Measurements from ENCODE around the gene GATA1. TPM values are rescaled to one million over a fixed set of nuclear protein-coding genes. Genes with fewer than 3 reads are reported as not detected.

The GATA1 gene
- total RNA-seq, 2 experiments from 2014 or later: not detected

- no peaks in the 10 kb centered on the region for H3K27me3 Mint-ChIP-seq
- ATAC-seq (ENCODE audit: poor library complexity) (no peak), DNase-seq (no peak)
- no peaks in the 10 kb centered on the region for H3K36me3 Mint-ChIP-seq (ENCODE audit: low read depth)
- Histone ChIP-seq H3K27me3 (ENCODE audit: control insufficient read depth in 1 of 2, insufficient read depth in 2 of 2, low read length in 2 of 2) (no peaks in the 10 kb centered on the region), H3K4me1 (ENCODE audit: insufficient read depth, low read length) (no peaks in the 10 kb centered on the region), H3K9me3 (ENCODE audit: control insufficient read depth in 1 of 2, insufficient read depth in 1 of 2, low read length in 2 of 2) (no peaks in the 10 kb centered on the region), H3K27ac (ENCODE audit: low read depth in 1 of 2, low read length in 2 of 2) (no peak overlapping the region), H3K36me3 (ENCODE audit: insufficient read depth, low read length) (no peaks in the 10 kb centered on the region), H3K4me3 (ENCODE audit: low read length) (no peak overlapping the region)
- no peaks in the 10 kb centered on the region for H3K9me3 Mint-ChIP-seq
- no peak overlapping the region for H3K27ac Mint-ChIP-seq
- TF ChIP-seq CTCF (IDR thresholded peaks at IDR 0.05): no peak
- intact Hi-C loops (cut with DNase I, micrococcal nuclease): loop anchor here in 1 of 2 experiments (5.0 kb wide), 1 partner anchor 40 kb away; no protein-coding TSS in a partner anchor
- H3K4me1 Mint-ChIP-seq (ENCODE audit: low read depth): no peaks in the 10 kb centered on the region
- ChIA-PET POLR2A (no interaction called here), CTCF (no interaction called here)
- no peak overlapping the region for H3K4me3 Mint-ChIP-seq
These were observed 33.9 kb upstream of the GATA1 start for GRCh38 chrX:48752498-48752897.

- intact Hi-C loops (cut with DNase I, micrococcal nuclease): loop anchor here in 1 of 2 experiments (5.0 kb wide), 1 partner anchor 39 kb away; no protein-coding TSS in a partner anchor
- ATAC-seq (ENCODE audit: poor library complexity): no peak
- H3K9me3 Mint-ChIP-seq: no peaks in the 10 kb centered on the region
These were observed 32.6 kb upstream of the GATA1 start for GRCh38 chrX:48753708-48754228.

GRCh38 chrX:48754238-48754637 is 32.2 kb upstream of the GATA1 start:
- TF ChIP-seq CTCF (IDR thresholded peaks at IDR 0.05): no peak
- POLR2A ChIA-PET: no interaction called here

More at GRCh38 chrX:48753708-48754228, 32.6 kb upstream of the GATA1 start:
- Histone ChIP-seq H3K4me1 (ENCODE audit: insufficient read depth, low read length) (no peaks in the 10 kb centered on the region), H3K9me3 (ENCODE audit: control insufficient read depth in 1 of 2, insufficient read depth in 1 of 2, low read length in 2 of 2) (no peaks in the 10 kb centered on the region), H3K27ac (ENCODE audit: low read depth in 1 of 2, low read length in 2 of 2) (no peak overlapping the region), H3K36me3 (ENCODE audit: insufficient read depth, low read length) (no peaks in the 10 kb centered on the region), H3K4me3 (ENCODE audit: low read length) (no peak overlapping the region), H3K27me3 (ENCODE audit: control insufficient read depth in 1 of 2, insufficient read depth in 2 of 2, low read length in 2 of 2) (no peaks in the 10 kb centered on the region)
- no peak for DNase-seq
- TF ChIP-seq CTCF (IDR thresholded peaks at IDR 0.05): no peak
- CTCF ChIA-PET: no interaction called here
- POLR2A ChIA-PET: no interaction called here
- H3K27ac Mint-ChIP-seq: no peak overlapping the region
- no peak overlapping the region for H3K4me3 Mint-ChIP-seq
- H3K4me1 Mint-ChIP-seq (ENCODE audit: low read depth): no peaks in the 10 kb centered on the region
- H3K36me3 Mint-ChIP-seq (ENCODE audit: low read depth): no peaks in the 10 kb centered on the region
- H3K27me3 Mint-ChIP-seq: no peaks in the 10 kb centered on the region

More at GRCh38 chrX:48754238-48754637, 32.2 kb upstream of the GATA1 start:
- Mint-ChIP-seq H3K4me1 (ENCODE audit: low read depth) (no peaks in the 10 kb centered on the region), H3K4me3 (no peak overlapping the region), H3K27me3 (no peaks in the 10 kb centered on the region), H3K36me3 (ENCODE audit: low read depth) (no peaks in the 10 kb centered on the region), H3K27ac (no peak overlapping the region), H3K9me3 (no peaks in the 10 kb centered on the region)
- CTCF ChIA-PET: no interaction called here
- ATAC-seq (ENCODE audit: poor library complexity) (no peak), DNase-seq (no peak)
- intact Hi-C loops (cut with DNase I, micrococcal nuclease): loop anchor here in 1 of 2 experiments (5.0 kb wide), 1 partner anchor 38 kb away; no protein-coding TSS in a partner anchor
- no peak overlapping the region for H3K27ac ChIP-seq (ENCODE audit: low read depth in 1 of 2, low read length in 2 of 2)
- H3K27me3 ChIP-seq (ENCODE audit: control insufficient read depth in 1 of 2, insufficient read depth in 2 of 2, low read length in 2 of 2): no peaks in the 10 kb centered on the region
- H3K36me3 ChIP-seq (ENCODE audit: insufficient read depth, low read length): no peaks in the 10 kb centered on the region
- H3K4me3 ChIP-seq (ENCODE audit: low read length): no peak overlapping the region
- no peaks in the 10 kb centered on the region for H3K4me1 ChIP-seq (ENCODE audit: insufficient read depth, low read length)
- H3K9me3 ChIP-seq (ENCODE audit: control insufficient read depth in 1 of 2, insufficient read depth in 1 of 2, low read length in 2 of 2): no peaks in the 10 kb centered on the region
